HG03469 (cell line): Measurements from ENCODE around the gene CCDC9.
"Not testable (repeated sequence)": the region's sequence is repeated elsewhere in the genome, so short reads cannot be mapped to it uniquely, and the experiment has no call there.

ENCODE experiments used
- ATAC-seq: cut with Tn5 transposase; IDR thresholded peaks from one replicate; pipeline ENCODE4 v1.9.1; 2021; ENCODE audit warnings: mild to moderate bottlenecking, moderate library complexity, moderate number of reproducible peaks; ENCODE audit not compliant: unreplicated experiment

CCDC9 gene

DNA sequence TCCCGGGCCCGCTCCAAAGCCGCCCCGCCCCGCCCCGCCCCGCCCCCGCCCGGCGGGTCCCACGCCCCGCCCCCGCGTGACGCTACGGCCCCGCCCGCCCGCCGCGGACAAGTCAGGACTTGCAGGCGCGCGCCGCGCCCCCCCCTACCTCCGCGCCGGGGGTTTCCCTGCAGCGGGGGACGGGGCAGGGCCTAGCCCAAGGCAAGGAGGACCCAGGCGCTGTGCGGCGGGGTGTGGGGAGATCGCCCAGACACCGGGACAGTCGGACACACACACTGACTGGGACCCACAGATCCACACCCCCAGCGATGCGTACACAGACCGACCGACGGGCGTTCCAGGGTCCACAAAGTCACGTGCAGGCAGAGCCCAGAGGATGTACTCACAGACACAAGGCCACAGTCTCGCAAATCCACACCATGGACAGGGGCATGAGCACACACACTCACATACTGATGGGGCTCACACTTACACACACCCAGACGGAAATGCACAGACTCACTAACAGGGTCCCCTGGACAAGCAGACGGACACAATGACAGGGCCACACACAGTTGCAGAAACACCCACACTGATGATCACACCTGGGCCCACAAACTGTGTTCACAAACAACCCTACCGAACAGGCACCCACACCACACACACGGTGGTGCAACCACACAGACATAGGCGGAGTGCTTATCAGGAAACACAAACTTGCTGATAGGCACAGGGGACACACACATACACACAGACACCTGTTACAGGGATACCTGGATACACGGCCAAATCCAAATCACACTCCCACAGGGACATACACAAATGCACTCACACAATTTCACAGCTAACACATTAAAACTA, 24.9 kb upstream of the CCDC9 start:
- ATAC-seq = no peak

DNA sequence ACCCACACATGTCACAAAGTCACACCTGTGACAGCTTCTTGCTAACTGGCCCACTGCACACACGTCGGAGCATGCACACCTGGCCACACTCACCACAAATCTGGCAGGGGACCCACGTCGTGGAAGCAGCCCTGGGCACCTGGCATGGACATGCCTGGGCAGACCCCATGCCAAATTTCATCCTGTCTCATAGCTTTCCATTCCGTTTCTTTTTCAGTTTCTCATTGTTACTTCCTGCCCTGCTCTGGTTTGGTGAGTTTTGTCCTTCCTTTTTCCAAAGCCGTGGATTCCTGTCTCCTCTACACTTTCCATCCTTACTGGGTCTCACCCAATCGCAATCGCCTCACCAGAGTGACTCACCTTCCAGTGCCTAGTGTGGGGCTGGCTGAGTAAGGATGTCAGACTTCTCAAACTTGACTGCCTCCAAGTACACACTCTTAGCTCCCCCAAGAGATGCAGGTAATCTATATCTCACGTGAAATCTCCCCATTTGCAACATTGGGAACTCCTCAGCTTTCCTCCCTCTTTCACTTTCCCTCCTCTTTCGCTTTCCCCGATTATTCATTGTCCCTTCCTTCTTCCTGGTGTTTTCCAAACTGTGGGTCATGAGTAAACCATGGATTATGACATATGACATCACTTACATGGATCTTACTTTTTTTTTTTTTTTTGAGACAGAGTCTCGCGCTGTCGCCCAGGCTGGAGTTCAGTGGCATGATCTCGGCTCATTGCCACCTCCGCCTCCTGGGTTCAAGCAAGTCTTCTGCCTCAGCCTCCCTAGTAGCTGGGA, 23.7 kb upstream of the CCDC9 start:
- ATAC-seq = no peak

GRCh38 chr19:47236072-47236675, 20.2 kb upstream of the CCDC9 start:
- no peak for ATAC-seq

GRCh38 chr19:47239152-47239551, 17.2 kb upstream of the CCDC9 start:
- no peak for ATAC-seq

GRCh38 chr19:47239610-47240296, 16.6 kb upstream of the CCDC9 start:
- no peak for ATAC-seq

DNA sequence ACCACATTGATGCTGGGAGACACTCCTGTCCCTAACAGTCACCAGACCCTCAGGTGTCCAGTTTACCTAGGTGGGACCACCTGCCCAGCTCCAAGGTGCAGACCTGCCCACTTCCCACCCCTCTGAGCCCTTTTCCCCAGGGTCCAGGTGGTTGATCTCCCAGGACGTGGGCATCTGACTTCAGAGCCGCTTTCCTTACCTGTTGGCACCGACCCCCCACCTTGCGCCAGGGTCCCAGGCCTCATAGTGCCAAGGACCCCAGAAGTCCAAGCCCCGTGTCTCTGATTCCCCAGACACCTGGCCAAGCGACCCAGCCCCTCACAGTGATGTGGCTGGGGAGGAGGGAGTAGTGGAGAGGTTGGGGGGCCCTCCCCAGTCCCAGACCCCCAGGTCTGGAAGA, 15.8 kb upstream of the CCDC9 start:
- no peak for ATAC-seq

- no peak for ATAC-seq
These were observed 15.1 kb upstream of the CCDC9 start for GRCh38 chr19:47240996-47241918.

DNA sequence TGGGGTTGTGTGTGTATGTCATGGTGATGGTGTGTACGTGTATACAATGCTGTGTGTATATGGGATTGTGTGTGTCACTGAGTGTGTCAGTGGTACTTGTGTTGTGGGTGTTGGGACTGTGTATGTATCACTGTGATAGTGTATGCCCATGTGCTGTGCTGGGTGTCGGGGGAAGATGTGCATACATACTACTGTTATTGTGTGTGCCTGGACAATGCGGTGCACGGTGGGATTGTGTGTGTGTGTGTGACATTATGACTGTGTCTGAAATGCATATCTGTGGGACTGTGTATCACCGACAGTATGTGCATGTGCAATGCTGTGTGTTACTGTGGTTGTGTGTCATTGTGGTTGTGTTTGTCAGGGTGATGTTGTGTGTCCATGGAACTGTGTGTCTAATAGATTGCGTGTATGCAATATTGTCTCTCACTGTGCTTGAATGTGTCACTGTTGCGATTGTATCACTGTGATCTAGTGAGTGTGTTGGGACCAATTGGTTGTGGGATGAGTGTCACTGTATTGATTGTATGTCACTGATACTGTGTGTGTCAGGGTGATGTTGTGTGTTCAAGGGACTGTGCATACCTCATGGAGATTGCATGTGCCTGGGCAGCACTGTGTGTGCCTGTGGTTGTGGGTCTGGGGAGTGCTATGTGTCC, 14.3 kb upstream of the CCDC9 start:
- ATAC-seq = no peak

DNA sequence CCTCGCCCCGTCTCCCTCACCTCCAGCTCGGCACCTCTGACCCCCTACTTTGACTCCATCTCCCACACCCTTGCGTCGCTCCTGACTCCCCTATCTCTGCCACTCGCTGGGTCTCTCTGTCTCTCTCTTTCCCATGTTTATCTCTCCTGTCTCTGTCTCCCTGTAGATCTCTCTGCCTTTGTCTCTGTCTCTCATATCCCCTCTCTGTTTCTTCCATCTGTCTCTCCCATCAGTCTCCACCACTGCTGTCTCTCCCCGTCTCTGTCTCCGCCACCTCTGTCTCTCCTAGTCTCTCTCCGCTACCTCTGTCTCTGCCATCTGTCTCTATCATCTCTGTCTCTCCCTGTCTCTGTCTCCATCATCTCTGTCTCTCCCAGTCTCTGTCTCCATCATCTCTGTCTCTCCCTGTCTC, 13.0 kb upstream of the CCDC9 start:
- ATAC-seq = no peak

- ATAC-seq = peak; percentile 54
These were observed 12.4 kb upstream of the CCDC9 start for GRCh38 chr19:47243776-47244547.

GRCh38 chr19:47247308-47247990, 8.9 kb upstream of the CCDC9 start:
- ATAC-seq = no peak

DNA sequence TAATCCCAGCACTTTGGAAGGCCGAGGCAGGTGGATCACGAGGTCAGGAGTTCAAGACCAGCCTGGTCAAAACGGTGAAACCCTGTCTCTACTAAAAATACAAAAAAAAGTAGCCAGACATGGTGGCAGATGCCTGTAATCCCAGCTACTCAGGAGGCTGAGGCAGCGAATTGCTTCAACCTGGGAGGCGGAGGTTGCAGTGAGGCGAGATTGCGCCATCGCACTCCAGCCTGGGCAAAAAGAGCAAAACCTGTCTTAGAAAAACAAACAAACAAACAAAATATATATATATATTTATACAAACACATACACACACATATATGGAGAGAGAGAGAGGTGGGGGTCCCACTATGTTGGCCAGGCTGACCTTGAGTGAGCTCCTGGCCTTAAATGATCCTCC, 3.3 kb upstream of the CCDC9 start:
- ATAC-seq = not testable (repeated sequence)

GRCh38 chr19:47253467-47253881, 2.9 kb upstream of the CCDC9 start:
- ATAC-seq = no peak

- no peak for ATAC-seq
These were observed 2.4 kb upstream of the CCDC9 start for GRCh38 chr19:47253970-47254369.

GRCh38 chr19:47256693-47257410, 527 bp downstream of the CCDC9 start:
- ATAC-seq = peak; percentile 45

- ATAC-seq = no peak
These were observed 1.3 kb downstream of the CCDC9 start for GRCh38 chr19:47257411-47258169.

- ATAC-seq = no peak
These were observed 2.1 kb downstream of the CCDC9 start for GRCh38 chr19:47258434-47258833.
